HG02678 (cell line): ENCODE data around the gene ABI1.
"Not testable (repeated sequence)": the region's sequence is repeated elsewhere in the genome, so short reads cannot be mapped to it uniquely, and the experiment has no call there.

Experiments
- ATAC-seq: cut with Tn5 transposase; IDR thresholded peaks from one replicate; pipeline ENCODE4 v1.9.1; 2021; ENCODE audit warnings: mild to moderate bottlenecking, moderate library complexity; ENCODE audit not compliant: unreplicated experiment

The ABI1 gene

DNA sequence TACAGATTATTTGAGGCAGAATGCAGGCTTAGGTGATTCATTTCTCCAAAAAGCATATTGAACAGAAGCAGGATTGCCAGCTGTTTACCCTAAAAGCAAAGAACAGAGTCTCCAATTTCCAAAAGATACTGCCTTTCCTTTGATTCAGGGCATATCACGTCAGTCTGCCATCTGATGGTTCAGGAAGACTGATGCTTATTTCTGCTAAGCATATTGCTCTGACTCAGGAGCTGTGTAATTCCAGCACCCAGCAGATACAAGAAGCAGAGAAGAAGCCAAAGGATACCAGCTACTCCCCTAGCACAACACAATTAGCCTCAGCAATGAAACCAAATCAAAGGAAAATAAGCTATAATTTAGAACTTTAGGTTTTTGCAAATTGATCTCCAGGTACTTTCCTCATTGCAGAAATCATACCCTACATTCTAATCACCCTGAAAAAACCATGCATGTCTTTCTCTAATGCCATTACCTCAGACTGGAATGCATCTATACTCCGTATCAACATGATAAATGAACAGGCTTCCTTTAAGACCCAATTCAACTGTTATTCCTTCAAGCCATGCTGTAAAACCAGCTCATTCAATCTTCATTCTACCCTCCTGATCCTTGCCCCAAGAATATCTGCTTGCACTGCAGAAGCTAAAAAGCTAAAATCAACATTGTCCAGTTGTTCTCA lies 55.1 kb downstream of the ABI1 start:
- ATAC-seq = no peak

DNA sequence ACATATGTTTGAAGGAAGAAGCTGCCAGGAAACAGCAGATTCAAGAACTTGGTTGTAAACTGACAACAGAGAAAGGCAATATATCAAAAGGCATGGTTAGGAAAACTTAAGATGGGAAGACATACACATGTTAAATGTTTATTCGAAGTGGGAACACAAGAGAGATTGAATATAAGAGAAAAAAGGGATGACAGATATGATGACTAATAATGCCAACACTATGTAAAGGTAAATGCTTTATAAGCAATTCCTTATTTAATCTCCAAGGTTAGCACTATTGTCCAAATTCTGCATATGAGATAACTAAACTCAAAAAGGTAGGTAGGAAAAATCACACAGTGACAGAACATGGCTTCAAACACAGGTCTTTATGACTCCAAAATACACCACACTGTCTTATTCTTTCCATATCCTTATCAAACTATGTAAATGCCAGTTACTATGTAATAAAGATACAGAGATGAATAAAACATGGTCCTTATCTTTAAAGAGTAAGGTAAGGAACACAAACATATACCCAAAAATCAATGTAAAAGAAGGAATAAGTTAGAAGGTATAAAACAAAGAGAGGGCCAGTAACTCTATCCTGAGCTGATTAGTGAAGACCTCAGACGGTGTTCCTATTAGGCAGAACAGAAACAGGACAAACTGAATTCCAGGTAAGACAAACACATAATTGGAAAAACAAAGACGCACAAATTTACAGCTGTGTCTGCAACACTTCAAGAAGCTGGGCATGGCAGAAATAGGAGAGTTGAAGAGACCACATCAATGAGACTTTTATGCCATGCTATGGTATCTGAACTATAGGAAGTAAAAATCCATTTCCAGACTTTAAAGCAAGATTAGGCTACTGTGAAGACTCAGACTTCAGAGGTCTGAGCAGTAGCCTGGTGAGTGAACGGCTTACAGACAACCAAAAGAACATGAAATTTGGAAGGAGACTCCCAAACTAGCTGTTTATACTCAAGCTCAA lies 56.1 kb downstream of the ABI1 start:
- ATAC-seq = no peak

DNA sequence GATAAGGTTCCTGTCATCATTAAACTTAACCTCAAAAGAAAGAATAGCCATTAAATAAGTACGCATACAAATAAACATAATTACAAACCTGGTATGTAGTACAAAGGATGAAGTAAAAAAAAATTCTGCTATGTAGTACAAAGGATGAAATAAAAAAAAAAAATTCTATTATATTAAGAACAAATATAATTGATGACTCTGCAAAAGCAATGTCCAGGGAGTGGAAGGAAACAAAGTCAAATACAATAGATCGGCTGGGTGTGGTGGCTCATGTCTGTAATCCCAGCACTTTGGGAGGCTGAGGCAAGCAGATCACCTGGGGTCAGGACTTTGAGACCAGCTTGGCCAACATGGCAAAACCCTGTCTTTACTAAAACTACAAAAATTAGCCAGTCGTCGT lies 56.9 kb downstream of the ABI1 start:
- ATAC-seq = no peak

DNA sequence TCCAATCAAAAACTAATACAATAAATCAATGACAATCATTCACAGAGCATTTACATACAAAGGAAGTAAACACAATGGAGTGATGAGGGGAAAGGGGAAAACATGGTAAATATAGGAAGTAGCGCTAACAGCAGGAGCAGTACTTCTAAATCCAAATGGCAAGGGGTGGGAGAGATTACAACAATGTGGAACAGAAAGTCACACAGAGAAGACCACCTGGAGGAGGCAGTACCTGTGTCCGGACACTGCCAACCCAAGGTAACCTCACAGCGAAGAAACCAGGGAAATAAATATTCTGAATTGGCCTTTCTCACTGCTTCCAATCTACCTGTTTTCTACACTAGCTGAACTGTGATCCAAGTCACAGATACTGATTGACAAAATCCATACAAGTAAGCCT lies 58.2 kb downstream of the ABI1 start:
- ATAC-seq = no peak

DNA sequence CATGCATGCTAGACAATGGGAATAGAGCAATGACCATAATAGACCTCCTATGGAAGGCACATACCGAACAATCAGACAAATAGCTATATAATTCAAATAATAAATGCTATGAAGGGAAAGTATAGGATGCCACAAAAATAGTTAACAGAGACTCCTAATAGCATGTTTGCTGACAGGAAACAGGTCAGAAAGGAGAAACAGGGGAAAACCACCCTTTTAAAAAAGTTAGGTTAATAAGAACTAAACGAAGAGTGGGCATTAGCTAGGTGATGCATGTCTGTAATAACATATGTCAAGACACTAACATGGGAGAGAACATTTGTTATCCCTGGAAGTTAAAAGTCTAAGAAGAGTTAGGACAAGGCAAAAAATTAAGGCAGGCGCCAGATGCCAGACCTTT lies 58.9 kb downstream of the ABI1 start:
- ATAC-seq = no peak

DNA sequence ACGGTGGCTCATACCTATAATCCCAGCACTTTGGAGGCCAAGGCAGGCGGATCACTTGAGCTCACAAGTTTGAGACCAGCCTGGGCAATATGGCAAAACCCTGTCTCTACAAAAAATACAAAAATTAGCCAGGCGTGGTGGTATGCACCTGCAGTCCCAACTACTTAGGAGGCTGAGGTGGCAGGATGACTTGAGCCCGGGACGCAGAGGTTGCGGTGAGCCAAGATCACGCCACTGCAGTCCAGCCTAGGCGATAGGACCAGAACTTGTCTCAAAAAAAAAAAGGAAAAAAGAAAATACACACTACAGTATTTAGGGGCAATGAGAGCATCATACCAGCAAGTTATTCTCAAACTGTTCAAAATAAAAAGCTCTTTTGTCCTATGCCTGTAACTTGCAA lies 59.5 kb downstream of the ABI1 start:
- no peak for ATAC-seq

DNA sequence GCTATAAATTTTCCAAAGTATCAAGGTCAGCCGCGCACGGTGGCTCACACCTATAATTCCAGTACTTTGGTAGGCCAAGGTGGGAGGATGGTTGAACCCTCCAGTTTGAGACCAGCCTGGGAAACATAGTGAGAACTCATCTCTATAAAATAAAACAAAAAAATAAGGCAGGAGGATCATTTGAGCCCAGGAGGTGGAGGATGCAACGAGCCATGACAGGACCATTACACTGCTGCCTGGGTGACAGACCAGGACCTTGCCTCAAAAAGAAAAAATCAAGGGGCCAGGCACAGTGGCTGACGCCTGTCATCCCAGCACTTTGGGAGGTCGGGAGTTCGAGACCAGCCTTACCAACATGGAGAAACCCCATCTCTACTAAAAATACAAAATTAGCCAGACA lies 60.3 kb downstream of the ABI1 start:
- no peak for ATAC-seq

DNA sequence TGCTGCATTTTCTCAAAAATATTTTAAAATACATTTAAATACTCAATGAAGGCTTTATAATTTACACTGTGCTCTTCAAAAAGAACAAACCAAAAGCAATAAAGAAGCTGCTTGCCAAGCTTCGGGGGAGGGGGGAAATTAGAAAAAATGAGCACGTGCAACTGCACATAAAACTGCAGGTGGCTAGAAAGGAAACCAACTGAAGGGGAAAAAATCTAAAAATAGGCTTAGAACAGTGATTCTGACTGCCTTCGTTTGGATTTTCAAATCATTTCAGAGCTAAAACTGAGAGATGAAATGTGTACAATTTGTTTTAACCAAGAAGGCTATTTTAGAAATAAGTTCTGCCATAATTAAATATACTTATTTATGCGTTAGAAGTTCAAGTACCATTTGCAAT lies 61.4 kb downstream of the ABI1 start:
- ATAC-seq = peak; percentile 67

DNA sequence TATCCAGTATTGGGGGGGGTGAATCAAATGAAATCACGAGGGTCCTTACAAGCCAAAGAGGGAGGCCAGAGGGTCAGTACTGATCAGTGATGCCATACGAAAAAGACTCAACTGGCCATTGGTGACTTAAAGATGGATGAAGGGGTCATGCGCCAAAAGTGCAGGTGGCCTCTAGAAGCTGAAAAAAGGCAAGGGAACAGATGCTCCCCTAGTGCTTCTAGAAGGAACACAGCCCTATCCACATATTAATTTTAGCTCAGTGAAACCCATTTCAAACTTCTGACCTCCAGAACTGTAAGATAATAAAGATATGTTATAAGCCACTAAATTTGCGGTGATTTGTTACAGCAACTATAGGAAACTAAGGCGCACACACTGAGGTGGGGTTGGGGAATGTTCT lies 62.5 kb downstream of the ABI1 start:
- no peak for ATAC-seq

DNA sequence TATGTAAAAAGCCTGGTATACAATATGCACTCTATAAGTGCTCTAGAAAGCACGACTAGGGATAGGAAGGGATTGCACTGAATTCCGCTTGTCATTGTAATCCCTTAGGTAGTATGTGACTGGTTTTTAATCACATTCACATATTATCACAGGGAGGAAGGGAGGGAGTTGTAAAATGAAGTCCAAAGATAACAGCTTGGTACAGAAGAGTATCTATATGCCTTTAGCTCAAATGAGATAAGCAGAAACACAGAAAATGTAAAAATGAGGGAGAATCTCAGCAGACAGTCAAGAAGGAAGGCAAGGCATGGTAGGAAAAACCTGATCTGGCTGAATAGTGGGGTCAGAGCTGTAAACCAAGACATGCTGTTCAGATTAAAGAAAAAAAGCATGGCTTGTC lies 63.4 kb downstream of the ABI1 start:
- ATAC-seq = no peak

DNA sequence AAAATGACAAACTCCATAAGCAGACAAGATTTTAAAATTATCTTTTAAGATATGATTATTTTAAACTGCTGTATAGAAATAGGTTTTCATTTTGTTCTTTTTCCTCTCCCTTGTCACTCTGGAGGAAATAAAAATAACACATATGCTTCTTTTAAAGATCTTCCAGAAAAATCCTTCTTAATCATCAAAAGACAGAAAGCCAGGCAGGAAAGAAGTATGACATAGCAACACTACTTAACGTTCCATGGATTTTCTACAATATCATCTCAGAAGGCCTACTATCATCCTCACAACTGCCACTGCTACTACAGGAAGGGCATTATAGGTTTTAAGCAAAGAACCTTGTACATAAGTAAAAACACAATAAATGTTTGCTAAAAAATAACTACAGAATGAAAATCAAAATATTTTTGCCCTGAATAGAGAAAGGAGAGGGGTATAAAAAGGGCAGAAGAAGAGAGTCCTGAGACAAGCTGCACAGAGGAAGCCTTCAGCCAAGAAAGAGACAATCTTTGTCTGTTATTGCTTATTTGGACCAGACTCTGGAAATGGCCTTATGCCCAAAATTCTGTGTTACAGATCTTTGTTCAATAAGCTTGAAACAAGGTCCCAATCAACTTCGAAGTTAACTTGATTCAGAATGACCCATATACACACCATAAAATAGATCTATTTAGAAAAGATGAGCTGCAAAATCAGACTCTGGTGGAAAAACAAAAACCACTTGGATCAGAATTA lies 67.8 kb downstream of the ABI1 start:
- ATAC-seq = no peak

DNA sequence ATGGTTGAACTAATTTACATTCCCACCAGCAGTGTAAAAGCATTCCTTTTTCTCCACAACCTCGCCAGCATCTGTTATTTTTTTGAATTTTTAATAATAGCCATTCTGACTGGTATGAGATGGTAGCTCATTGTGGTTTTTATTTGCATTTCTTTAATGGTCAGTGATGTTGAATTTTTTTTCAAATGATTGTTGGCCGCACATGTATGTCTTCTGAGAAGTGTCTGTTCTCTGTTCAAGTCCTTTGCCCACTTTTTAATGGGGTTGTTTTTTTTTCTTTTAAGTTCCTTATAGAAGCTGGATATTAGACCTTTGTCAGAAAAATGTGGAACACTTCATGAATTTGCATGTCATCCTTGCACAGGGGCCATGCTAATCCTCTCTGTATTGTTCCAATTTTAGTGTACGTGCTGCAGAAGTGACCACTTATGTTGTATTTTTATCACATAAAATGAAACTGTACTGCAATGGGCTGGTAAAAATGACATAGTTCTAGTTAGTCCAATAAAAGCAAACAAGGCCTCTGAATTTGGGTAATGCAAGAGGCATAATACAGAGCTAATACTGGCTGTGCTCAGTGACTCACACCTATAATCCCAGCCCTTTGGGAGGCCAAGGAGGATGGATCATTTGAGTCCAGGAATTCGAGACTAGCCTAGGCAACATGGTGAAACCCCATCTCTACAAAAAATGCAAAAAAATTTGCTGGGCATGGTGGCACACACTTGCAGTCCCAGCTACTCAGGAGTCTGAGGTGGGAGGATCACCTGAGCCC lies 70.3 kb downstream of the ABI1 start:
- no peak for ATAC-seq

DNA sequence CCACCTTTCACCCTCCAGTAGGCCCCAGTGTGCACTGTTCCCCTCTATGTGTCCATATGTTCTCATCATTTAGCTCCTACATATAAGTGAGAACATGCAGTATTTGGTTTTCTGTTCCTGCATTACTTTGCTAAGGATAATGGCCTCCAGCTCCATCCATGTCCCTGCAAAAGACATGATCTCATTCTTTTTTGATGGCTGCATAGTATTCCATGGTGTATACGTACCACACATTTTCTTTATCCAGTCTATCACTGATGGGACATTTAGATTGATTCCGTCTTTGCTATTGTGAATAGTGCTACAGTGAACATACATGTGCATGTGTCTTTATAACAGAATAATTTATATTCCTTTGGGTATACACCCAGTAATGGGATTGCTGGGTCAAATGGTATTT lies 71.0 kb downstream of the ABI1 start:
- not testable (repeated sequence) for ATAC-seq

DNA sequence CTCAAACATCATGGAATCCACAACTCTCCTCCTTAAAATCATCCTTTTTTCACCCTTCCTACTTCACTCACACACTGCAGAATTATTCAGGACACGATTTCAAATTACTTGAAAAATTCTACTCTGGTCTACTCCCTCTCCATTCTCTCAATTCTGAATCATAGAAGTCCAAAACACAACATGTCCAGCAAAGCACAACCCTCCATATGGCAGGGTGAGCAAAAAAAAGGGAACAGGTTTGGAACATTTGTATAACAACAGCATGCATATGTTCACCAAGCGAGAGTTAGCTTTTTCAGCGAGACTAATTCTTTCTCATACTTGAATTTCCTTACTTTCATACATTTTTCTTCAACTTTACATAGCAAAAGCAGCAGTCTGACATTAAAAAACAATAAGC lies 73.4 kb downstream of the ABI1 start:
- no peak for ATAC-seq

DNA sequence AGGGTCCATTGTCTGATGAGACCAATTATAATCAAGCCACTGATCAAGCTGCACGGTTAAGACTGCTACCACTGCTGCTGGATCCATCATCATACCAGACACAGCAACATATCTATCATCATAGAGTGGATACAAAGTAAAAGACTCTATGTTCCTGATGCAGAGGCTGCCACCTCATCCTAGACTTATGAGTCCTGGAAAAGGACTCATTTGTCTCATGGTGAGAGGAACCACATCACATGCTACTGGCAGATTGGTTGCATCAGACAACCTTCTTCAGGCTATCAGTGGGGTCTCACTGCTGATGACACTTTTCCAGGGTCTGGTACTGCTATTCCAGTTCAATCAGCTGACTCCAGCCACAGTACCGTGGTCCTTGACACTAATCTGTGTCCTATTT lies 79.0 kb downstream of the ABI1 start:
- ATAC-seq = no peak

DNA sequence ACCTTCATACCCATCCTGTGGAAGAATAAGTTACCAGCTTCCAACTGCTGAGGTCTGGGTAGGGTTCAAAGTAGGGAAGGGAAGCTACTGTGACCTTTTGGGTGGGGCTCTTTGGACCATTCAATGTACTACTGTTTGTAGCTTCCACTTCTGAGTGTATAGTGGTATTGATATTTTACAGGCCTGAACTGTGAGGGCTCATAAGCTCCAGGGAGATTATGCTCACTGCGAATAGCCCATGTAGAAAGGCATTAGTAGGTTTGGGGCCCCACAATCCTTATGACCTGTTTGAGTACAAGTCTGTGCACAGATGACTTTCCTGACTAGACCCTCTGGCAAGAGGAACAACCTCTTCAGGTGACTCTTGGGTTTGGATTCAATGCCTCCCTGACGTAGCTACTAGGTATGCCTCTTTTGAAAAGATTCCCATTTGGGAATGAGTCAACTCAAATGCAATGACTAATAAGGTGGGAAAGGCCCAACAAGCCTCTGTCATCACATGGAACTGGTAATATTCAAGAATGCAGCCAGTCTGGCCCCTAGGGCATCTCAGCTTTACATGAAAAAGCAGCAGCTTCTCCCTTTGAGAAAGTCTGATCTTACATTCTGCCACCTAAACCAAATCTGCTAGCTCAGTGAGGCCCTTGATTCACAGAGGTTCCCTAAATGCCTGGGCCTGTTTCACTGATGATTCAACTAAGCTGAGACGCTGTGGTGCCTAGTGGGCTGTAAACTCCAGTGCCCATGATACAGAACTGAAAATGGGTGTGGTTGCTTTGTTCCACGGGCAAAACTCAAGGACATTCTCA lies 79.8 kb downstream of the ABI1 start:
- ATAC-seq = peak; percentile 77

DNA sequence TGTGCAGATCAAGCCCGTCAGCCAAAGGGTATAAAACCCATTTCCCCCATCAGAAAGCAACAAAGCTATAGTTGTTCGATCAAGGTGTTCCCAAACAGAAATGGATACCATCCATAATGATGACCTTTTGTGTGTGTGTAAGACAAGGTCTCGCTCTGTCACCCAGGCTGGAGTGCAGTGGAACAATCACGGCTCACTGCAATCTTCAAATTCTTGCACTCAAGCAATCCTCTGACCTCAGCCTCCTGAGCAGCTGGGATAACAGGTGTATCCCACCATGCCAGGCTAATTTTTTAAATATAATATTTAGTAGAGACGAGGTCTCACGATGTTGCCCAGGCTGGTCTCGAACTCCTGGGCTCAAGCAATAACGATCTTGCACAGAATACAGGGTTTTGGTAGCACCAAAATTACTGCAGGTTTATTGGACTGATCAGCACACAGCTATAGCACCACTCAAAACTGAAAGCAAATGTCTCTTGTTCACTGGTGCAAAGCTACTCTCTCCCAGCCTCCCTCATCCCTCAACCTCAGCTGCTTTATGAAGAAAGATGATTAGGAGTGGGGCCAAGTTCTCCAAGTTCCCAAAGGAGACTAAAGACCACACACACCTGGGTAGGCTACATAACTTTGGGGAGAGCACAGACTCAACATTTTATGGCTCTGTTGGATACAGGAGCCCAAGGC lies 80.5 kb downstream of the ABI1 start:
- no peak for ATAC-seq

DNA sequence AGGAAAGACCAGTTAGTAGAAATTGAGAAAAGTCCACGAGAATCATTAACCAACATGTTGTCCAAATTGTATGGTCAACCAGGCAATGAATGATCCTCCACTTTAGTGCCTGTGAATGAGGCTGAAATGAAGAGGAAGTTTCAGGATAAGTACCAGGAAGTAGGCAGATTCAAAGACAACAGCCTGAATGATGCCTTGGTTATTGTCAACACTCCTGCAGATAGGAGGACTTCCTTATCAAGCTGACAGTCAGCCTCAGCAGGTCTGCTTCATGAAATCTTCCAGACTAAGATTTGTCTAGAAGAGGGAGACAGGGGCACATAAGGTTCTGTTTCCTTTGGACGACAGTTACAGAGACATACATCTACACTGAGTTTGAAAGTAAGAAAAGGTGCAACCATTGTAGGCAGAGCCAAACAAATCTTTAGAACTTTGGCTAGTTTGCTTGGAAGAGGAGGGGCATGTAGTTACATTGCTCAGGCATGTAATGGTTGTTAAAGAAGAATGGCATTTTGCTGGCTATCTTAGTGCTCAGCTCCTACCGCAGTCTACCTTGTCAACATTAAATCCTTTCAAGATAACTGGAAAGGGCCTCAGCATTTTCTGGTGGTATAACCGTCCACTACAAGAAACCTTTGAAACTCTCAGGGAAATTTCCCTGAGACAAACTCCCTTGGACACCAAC lies 81.4 kb downstream of the ABI1 start:
- no peak for ATAC-seq

DNA sequence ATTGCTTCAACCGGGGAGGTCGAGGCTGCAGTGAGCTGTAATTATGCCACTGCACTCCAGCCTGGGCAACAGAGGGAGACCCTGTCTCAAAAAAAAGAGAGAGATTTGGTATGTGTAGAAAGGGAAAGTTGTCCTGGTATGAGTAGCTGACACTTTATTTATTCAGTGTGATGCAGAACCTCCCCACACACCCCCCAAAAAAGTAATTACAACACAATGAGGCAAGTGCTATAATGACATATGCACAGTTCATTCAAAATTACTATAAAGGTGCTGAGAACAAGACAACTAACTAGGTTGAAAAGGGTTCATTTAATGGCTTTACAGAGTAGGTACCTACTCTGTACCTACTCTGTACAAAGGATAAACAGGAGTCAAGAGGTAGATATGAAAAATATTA lies 83.1 kb downstream of the ABI1 start:
- no peak for ATAC-seq
